HG03039 (cell line): Measurements from ENCODE around the gene GLYATL3.
A peak's percentile ranks its signal among the peaks of the same experiment; 100 is the strongest.

Experiments
- ATAC-seq: cut with Tn5 transposase; IDR thresholded peaks from one replicate; pipeline ENCODE4 v1.9.1; 2021; ENCODE audit warnings: mild to moderate bottlenecking, moderate library complexity; ENCODE audit not compliant: unreplicated experiment

The GLYATL3 gene

DNA sequence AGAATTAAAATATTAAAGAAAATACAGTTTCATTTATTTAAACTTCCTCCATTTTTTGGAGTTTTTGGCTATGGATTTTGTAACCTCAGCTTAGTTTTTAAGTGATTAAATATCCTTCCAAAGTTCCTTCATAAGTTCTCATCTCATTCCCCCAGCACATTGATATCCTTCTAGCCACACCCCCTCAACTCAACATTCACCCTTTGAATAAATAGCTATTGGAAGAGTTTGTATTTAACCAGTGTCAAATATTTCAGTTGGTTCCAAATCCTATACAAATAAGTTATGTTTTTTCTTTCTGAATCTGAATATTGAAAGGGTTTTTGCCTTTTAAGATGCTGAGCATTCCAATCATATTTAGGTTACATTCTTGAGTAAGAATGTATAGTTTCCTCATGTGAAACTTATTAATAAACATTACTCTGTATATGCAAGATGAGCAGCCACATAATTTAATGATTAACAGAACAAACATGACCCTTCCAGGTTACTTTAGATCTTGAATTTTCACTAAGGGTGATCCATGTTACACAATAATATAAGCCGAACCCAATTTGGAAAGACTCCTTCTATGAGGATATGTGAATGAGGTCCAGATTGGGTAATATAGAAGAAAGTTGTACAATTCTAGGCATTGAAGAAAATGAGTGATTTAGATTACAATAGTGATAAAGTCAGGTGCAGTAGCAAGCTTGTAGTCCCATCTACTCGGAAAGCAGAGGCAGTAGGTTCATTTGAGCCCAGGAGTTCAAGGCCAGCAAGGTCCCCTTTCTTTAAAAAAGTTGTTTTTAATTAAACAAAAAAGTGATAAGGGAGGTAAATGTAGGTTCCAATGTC, 13.6 kb downstream of the GLYATL3 start:
- no peak for ATAC-seq

DNA sequence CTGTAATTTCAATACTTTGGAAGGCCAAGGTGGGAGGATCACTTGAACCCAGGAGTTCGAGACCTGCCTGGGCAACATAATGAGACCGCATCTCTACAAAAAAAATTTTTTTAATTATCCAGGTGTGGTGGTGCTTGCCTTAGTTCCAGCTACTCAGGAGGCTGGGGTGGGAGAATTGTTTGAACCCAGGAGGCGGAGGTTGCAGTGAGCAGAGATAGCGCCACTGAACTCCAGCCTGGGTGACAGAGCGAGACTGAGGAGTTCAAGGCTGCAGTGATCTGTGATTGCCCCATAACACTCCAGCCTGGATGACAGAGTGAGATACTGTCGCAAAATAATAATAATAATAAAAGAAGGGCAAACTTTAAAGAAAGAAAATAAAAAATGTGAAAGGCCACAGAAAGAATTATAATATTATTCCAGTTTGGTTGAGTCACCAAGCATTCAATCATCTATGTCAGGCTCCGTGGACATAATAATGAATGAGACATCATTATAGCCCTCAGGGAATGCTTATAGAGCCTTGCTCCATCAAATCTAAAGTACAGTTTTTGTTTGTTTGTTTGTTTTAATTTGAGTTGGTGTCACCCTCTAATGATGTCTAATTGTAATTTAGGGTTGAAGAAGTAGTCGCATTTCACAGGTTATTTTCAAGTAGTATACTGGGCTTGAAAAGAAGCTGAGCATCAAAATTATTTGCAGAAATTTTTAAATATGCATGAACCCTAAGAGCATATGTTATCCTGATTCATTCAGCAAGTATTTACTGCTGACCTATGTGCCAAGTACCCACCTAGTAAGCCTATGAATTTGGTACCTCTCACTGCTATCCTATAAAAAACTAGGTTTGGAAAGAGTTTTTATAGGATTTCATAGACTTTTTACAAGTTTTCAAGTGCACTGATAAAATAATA, 15.1 kb downstream of the GLYATL3 start:
- no peak for ATAC-seq

DNA sequence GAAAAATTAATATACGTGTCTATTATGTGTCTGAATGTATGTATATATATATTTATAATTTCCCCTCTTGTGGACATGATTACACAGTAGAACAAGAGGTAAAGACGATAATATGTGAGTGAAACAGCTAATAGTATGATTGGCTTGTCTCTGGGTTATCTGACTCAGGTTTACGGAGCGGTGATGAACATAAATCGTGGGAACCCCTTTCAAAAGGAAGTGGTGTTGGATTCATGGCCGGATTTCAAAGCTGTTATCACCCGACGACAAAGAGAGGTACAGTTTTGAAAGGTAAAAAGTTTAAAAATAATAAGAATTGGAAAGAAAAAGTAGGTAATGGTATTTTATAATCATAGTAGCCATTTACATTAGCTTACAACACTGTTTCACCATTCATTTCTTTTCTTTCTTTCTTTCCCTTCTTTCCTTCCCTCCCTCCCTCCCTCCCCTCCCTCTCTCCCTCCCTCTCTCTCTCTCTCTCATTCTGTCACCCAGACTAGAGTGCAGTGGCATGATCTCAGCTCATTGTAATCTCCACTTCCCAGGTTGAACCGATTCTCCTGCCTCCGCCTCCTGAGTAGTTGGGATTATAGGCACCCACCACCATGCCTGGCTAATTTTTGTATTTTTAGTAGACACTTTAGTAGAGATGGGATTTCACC, 15.9 kb downstream of the GLYATL3 start:
- ATAC-seq, result no peak

DNA sequence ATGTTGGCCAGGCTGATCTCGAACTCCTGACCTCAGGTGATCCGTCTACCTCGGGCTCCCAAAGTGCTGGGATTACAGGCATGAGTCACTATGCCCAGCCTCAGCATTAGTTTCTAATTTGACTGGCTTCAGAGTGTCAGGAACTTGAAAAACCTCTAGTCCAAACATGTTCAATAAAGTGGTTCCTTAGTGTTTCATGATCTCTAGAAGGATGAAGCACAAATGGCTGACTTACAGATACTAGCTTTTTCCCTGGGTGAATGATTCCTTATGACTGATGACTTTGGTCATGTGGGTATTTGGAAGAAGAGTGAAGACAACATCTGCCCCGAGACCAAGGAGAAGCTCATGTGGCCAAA, 16.4 kb downstream of the GLYATL3 start:
- no peak for ATAC-seq

DNA sequence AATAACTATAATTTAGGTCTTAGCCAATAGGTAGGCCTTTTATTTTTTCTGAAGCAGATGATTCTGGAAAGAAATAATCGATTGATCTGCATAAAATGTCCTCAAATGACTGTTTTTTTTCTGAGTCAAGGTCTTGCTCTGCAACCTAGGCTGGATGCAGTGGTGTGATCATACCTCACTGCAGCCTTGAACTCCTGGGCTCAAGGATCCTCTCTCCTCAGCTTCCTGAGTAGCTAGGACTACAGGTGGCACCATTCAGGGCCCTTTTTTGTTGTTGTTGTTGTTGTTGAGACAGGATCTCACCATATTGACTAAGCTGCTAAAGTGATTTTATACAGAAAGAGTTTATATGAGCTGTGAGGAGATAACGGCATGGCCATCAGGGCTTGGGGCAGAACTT, 18.2 kb downstream of the GLYATL3 start:
- no peak for ATAC-seq

DNA sequence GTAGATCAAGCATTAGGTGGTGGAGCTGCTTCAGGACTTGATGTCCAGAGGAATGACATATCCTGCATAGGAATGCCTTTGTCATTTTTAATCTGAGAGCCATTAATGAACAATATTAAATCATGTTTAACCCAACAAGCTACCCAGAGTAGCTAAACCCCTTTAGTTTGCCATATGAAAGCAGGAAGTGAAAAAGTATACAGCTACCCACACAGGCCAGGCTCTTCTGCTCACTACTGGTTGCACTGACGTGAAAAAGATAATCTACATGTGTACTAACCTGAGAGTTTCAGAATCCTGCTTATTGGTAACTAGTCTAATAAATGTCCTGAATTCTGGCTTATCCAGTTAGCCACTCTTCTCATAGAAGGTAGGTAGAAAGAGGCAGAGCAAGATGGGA, 19.9 kb downstream of the GLYATL3 start:
- ATAC-seq, result peak; percentile 82

DNA sequence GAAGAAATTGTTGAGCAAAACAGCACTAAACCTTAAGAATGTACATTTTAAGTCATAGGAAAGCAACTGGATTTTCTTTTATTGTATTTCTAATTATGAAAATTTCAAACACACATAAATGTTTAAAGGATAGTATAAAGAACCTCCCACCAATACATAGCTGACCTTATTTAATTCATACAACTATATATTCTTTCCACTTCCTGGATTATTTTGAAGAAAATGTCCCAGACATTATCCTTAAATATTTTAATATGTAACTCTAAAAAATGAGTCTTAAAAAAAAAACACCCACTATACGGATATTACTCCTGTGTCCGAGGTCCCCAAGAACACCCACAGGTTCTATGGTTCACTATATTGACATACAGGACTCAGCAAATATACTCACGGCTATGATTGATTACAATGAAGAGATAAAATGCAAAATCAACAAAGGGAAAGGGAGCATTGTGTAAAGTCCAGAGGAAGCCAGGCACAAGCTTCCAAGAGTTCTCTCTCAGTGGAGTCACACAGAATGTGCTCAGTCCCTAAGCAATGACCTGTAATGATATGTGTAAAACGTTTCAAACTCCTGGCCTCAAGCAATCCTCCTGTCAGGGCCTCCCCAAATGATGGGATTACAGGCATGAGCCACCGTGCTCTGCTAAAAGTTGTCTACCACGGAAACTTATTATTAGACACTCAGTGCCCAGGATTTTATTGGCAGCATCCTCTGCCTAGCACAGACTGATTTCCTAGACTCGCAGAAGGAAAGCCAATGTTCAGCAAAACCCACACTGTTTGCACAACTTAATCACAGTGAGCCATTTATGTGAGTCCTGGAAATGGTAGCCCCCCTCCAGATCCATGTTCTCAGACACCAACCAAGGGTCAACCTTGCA, 23.2 kb downstream of the GLYATL3 start:
- ATAC-seq, result no peak

DNA sequence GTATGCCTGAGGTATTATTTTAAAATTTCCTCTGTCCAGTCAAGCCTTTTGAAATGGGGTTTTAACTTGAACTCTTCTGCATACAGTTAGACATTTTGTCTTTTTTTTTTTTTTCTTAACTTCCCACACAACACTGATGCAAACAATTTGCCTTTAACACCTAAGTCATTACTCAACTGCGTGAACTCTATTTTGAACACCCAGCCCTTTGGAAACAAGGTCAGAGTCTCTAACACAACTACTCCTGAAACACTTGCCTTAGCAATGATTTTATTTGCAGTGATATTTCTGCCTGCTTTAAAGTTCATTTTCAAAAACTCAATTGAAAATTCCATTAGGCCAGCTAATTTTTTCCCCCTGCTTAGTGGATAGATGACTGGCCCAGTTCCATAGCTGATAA, 24.2 kb downstream of the GLYATL3 start:
- ATAC-seq, result no peak

DNA sequence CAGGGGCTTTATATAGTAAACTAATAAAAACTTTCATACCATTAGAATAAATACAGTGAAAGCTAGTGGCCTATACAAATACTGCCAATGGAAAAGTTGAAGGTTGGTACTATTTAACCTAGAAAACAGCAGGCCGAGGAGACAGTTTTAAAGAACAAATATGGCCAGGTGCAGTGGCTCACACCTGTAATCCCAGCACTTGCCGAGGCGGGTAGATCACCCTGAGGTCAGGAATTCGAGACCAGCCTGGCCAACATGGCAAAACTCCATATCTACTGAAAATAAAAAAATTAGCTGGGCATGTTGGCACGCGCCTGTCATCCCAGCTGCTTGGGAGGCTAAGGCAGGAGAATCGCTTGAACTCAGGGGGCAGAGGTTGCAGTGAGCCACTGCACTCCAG, 24.8 kb downstream of the GLYATL3 start:
- no peak for ATAC-seq

DNA sequence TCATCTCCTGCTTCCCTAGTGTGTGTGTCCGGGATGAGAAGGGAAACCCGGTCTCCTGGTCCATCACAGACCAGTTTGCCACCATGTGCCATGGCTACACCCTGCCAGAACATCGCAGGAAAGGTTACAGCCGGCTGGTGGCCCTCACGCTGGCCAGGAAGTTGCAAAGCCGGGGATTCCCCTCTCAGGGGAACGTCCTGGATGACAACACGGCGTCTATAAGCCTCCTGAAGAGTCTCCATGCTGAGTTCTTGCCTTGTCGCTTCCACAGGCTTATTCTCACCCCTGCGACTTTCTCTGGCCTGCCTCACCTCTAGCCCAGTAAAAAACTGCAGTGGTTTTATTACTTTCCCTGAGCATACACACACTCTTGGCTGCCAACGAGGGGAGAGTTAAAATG, 26.9 kb downstream of the GLYATL3 start:
- no peak for ATAC-seq

DNA sequence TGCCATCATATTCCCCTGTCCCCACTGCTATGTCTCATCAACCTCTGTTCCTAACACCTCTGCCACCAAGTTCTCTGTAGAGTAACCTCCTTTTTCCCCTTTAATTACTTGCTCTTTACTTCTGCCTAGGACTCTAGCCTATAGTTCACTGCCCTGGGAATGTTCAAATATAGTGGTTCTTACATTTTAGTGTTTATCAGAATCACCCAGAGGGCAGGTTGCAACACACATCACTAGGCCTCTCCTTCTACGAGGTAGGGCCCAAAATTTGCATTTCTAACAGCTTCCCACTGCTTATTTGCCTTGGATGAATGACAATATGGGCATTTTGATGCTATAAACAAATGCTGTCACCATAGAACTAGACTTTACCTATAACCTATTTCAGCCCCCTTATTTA, 27.6 kb downstream of the GLYATL3 start:
- no peak for ATAC-seq

DNA sequence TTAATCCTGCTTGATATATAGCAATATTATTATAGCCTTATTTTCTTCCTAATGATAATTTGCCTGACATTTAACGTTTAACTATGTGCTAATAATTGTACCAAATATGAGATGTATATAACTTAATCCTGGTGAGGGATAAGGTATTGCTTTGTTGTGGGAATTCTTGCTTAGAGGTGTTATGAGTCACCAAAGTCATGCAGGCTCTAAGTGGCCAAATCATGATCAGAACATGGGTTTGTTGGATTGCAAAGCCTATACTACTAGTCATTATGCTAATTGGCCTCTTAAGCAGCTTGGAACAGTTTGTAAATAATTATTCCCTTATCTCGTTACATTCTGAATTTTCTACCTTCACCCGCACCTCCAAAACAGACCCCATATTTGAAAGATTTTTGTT, 28.8 kb downstream of the GLYATL3 start:
- no peak for ATAC-seq

DNA sequence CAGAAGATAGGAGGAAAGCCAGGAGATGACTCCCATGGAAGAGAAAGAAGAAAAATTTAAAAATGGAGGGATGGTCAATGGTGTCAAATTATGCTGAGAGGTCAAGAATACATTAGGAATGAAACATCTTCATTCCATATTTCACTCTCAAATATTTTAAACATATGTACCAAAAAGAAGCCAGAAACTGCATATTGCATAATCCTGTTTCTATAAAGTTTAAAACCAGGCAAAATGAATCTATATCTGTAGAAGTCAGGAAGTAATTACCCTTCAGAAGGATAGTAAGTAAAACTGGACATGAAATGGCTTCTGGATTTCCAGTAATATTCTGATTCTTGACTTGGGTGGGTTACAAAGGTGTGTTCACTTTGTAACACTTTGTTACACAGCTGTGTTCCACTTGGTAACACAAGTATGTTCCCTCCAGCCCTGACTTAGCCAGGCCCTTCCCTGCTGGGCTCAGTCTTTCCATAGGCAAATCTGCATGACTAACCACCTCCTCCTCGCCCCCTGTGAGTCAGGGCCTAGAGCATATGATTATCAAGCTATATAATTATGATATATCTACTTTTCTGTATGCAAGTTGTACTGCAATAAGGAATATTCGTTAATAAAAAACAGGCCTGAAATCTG, 30.5 kb downstream of the GLYATL3 start:
- no peak for ATAC-seq

DNA sequence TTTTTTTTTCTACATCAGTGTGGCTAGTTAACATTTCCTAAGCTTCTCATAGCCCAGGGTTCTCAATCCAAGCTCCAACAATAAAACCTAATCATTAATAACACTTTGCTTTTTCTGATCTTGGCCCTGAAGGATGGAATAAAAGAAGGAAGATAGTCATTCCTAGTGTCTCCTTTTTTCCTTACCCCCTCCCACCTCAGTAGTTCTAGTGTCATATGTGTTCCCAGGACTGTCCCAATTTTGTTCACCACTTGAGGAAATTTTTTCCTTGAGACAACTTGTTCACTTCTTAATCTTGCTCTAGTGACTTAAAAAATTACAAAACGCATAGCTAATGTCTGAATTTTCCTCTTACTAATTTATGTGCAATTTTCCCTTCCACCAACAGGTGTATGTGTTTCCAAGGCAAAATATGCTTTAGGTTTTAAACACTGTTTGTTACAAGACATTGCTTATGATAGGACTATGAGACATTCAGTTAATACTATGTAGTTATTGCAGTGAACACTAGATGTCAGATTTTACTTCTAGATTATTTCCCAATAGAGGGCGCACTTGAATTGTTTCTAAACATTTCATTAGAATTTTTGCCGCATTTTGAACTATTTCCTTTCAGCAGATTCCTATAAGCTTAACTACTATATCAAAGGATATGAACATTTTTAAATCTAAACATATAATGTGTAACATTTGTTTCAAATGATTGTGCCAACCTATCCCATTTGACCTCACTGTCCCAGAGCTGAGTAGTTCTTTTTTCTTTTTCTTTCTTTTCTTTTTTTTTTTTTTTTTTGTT, 32.2 kb downstream of the GLYATL3 start:
- peak; percentile 84 for ATAC-seq

DNA sequence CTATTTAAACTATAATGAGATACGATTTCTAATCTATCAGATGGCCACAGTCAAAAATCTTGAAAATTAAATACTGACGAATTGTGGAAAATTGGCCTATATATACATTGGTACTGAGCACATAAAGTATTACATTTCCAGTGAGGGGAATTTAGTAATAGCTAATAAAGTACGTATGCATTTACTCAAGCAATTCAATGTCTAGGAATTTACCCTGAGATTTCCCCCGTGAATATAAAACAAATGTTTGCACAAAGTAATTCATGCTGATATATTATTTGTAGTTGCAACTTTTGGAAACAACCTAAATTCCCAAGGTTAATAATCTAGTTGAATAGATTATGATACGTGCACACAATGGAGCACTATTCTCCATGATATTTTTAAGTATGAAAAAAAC, 36.1 kb downstream of the GLYATL3 start:
- ATAC-seq, result no peak

DNA sequence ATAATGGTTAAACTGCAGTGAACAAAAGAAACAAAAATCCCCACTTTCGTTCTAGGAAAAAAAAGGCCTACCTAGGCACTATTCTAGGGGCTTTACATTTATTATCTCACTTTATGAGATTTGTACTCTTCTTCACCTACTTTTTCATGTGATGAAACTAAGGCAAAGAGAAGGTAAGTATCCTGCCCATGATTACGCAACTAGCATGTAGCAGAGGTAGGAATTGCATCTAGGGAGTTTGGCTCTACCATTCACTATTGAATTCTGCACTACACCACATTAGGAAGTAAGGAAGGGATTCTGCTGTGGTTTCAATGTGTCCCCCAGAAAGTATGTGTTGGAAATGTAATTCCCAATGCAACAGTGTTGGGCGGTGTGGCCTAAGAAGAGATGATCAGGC, 39.4 kb downstream of the GLYATL3 start:
- no peak for ATAC-seq

DNA sequence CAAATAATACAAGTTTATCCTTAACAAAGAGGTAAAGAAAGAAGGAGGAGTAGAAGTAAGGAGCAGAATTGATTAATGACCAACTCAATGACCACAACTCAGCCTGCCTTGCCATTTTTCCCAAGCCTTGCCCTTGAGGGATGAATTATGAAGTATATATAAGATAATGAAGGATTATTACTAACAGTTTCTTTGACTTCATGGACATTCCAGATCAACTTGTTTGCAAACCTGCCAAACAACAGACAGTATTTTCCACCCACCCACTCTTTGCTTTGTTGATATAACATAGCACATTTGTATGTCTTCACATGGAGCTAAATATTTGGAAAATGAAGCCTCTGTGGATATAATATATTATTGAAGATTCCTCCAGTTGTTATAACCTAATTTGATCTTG, 40.9 kb downstream of the GLYATL3 start:
- ATAC-seq, result no peak

DNA sequence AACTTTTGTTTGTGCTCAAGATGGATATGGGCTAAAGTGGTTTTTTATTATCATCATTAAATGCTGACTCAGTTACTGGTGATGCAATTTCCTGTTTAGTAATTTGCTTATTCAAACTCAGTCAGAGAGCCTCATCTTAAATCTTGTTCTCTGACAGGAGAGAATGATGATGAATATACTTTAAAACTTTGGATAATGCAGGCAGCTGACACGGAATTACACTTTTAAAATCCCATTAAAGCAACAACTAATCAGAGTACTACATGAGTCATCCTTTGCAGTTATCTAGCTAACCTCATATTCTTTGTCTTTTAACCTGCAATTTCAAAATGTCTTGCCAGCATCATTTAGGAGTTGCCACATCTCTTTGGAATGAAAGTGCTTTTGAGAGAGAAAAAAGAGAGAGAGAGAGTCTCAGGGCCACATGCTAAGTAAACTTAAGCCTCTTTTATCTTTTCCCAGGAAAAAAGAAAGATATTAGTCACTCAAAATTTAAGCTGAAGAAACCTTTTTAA, 41.5 kb downstream of the GLYATL3 start:
- ATAC-seq, result no peak

DNA sequence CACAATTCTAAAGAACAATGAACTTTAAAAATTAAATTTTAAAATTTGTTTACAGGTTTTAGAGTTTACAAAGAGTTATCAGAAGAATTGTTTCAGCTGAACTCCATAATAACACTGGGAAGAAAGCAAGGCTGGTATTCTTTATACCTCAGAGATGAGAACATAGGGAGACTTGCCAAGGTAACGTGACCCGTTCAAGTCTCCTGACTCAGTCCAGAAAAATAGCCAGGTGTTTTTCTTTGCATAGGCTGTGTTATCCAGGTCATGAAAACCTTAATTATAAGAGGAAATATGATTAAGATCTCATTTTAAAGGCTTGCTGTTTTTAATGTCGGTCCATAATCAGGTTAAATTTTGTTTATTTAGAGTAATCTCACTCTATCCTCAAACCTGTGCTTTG, 42.2 kb downstream of the GLYATL3 start:
- ATAC-seq, result no peak
